Stimulated activated CD8-positive, alpha-beta memory T cell treated with anti-CD3 and anti-CD28 coated beads, Interleukin-15, amount 100 ng/mL, for 48 hours (primary cell): ENCODE results near the gene GSPT1.

Experiments
- DNase-seq, 2 donors: peaks; one replicate each; pipeline ENCODE4 v3.0.0-alpha.2; 2020; ENCODE audit warnings: low read depth in 2 of 2

Gene GSPT1

GRCh38 chr16:11913425-11914079 is 2.2 kb downstream of the GSPT1 start:
- DNase-seq, result no peak

- DNase-seq, result no peak
Measured at GRCh38 chr16:11909653-11910545, 5.9 kb downstream of the GSPT1 start.

- no peak for DNase-seq
Measured at GRCh38 chr16:11907160-11907970, 8.4 kb downstream of the GSPT1 start.

GRCh38 chr16:11903906-11904305 is 11.8 kb downstream of the GSPT1 start:
- no peak for DNase-seq

- DNase-seq, result no peak
Measured at GRCh38 chr16:11901091-11901490, 14.7 kb downstream of the GSPT1 start.

- DNase-seq, result no peak
Measured at GRCh38 chr16:11896486-11897176, 19.1 kb downstream of the GSPT1 start.

- DNase-seq, result no peak
Measured at GRCh38 chr16:11893571-11893970, 22.2 kb downstream of the GSPT1 start.

- no peak for DNase-seq
Measured at GRCh38 chr16:11892761-11893160, 23.0 kb downstream of the GSPT1 start.

GRCh38 chr16:11890231-11890965 is 25.4 kb downstream of the GSPT1 start:
- no peak for DNase-seq

- DNase-seq, result no peak
Measured at GRCh38 chr16:11886881-11887280, 28.9 kb downstream of the GSPT1 start.

- no peak for DNase-seq
Measured at GRCh38 chr16:11884035-11884434, 31.7 kb downstream of the GSPT1 start.

GRCh38 chr16:11880007-11880406 is 35.7 kb downstream of the GSPT1 start:
- DNase-seq, result no peak

GRCh38 chr16:11877374-11877773 is 38.4 kb downstream of the GSPT1 start:
- DNase-seq, result no peak

- DNase-seq, result no peak
Measured at GRCh38 chr16:11876306-11876705, 39.5 kb downstream of the GSPT1 start.

- no peak for DNase-seq
Measured at GRCh38 chr16:11875721-11876120, 40.0 kb downstream of the GSPT1 start.

- DNase-seq, result no peak
Measured at GRCh38 chr16:11871193-11871592, 44.6 kb downstream of the GSPT1 start.

GRCh38 chr16:11870399-11870798 is 45.4 kb downstream of the GSPT1 start:
- DNase-seq, result no peak

- no peak for DNase-seq
Measured at GRCh38 chr16:11869353-11870228, 46.2 kb downstream of the GSPT1 start.

GRCh38 chr16:11868412-11868980 is 47.3 kb downstream of the GSPT1 start:
- DNase-seq, result no peak

- DNase-seq, result no peak
Measured at GRCh38 chr16:11862489-11862888, 53.3 kb downstream of the GSPT1 start.
